ENCODE measurements around the gene TEPSIN.

Gene TEPSIN

GRCh38 chr17:81270279-81270678 lies 31.4 kb upstream of the TEPSIN start:
- Histone ChIP-seq H3K36me3 (ENCODE audit: control insufficient read depth, insufficient read depth, low read length) (peaks cover 68% of the 10 kb centered on the region), H3K27me3 (replicated peaks; ENCODE audit: control insufficient read depth, insufficient read depth, low read length, poor library complexity, severe bottlenecking) (no peaks in the 10 kb centered on the region), H3K4me1 (ENCODE audit: control insufficient read depth, insufficient read depth, low read length, poor library complexity, severe bottlenecking) (no peaks in the 10 kb centered on the region), H3K27ac (ENCODE audit: insufficient read depth, low read length, poor library complexity, severe bottlenecking) (no peak overlapping the region), H3K9me3 (ENCODE audit: control insufficient read depth, low read length) (no peaks in the 10 kb centered on the region), H3K4me3 (ENCODE audit: insufficient read depth, low read depth, low read length, poor library complexity, severe bottlenecking) (no peak overlapping the region)
- DNase-seq: no peak

DNA sequence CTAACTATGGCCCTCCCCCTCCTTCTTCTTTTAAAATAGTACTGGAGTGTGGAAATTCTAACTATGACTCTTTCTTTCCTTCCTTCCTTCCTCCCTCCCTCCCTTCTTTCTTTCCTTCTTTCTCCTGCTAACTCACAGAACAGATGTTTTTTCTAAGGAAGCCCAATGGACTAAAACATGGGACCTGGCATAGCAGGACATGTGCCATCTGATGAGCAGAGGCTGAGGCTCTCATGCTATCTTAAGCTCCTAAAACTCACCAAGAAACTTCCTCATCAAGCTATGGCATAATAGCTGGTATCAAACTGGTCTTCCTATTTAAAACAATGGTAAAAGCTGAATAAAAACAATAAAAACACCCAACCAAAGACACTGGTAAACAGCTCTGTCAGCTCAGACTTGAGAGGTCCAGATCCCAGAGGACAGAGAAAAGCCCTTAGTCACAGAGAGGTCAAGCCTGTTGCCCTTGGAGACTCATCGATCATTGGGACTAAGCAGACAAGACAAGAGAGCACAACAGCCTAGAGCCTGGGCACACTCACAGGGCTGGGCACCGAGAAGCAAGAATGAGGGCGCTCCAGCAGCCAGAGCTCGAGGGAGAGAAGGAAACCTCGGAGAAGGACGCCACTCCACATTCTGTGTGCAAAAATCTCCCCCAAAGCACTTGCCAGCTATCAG lies 28.7 kb upstream of the TEPSIN start:
- Histone ChIP-seq H3K27me3 (replicated peaks; ENCODE audit: control insufficient read depth, insufficient read depth, low read length, poor library complexity, severe bottlenecking) (no peaks in the 10 kb centered on the region), H3K4me1 (ENCODE audit: control insufficient read depth, insufficient read depth, low read length, poor library complexity, severe bottlenecking) (no peaks in the 10 kb centered on the region), H3K27ac (ENCODE audit: insufficient read depth, low read length, poor library complexity, severe bottlenecking) (no peak overlapping the region), H3K36me3 (ENCODE audit: control insufficient read depth, insufficient read depth, low read length) (peaks cover 62% of the 10 kb centered on the region), H3K4me3 (ENCODE audit: insufficient read depth, low read depth, low read length, poor library complexity, severe bottlenecking) (no peak overlapping the region), H3K9me3 (ENCODE audit: control insufficient read depth, low read length) (no peaks in the 10 kb centered on the region)
- no peak for DNase-seq

DNA sequence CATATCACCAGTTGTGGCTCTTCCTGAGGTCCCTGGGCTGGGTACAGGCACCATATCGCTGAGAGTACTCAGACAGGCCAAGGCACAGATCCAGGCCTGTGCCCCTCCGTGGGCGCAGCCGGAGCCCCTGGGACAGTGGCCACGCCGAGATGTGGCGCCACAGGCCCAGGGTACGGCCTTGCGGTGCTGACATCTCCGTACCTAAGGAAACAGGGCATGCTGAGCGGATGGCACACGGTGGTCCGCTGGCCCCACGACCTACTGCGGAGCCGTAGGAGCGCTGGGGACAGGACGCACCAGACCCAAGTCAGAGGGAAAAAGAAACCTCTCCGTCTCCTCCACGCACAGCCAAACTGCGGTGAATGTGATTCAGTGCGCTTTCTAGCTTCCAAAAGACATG lies 26.7 kb upstream of the TEPSIN start:
- Histone ChIP-seq H3K36me3 (ENCODE audit: control insufficient read depth, insufficient read depth, low read length) (peaks cover 73% of the 10 kb centered on the region), H3K4me1 (ENCODE audit: control insufficient read depth, insufficient read depth, low read length, poor library complexity, severe bottlenecking) (no peaks in the 10 kb centered on the region), H3K9me3 (ENCODE audit: control insufficient read depth, low read length) (no peaks in the 10 kb centered on the region), H3K4me3 (ENCODE audit: insufficient read depth, low read depth, low read length, poor library complexity, severe bottlenecking) (no peak overlapping the region), H3K27ac (ENCODE audit: insufficient read depth, low read length, poor library complexity, severe bottlenecking) (no peak overlapping the region), H3K27me3 (replicated peaks; ENCODE audit: control insufficient read depth, insufficient read depth, low read length, poor library complexity, severe bottlenecking) (no peaks in the 10 kb centered on the region)
- no peak for DNase-seq

DNA sequence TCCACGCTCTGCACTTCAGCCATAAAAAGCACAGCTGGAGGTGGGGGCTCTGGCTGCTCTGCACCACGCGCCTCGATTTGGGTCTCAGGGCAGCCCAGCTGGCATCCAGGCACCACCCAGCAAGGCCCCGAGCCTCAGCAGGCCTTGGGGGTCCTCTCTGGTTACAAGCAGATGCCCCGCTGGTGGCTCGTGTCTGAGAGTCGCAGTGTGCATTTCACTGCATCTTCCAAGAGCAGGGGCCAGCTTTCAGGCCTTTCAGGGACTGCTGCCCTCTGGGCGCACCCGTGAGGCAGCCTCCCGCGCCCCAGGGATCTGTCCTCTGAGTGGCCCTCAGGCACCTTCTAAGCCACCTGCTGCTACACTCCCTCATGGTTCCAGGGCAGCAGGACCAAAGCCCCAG lies 25.8 kb upstream of the TEPSIN start:
- no peaks in the 10 kb centered on the region for H3K9me3 ChIP-seq (ENCODE audit: control insufficient read depth, low read length)
- H3K27ac ChIP-seq (ENCODE audit: insufficient read depth, low read length, poor library complexity, severe bottlenecking): no peak overlapping the region
- H3K4me3 ChIP-seq (ENCODE audit: insufficient read depth, low read depth, low read length, poor library complexity, severe bottlenecking): no peak overlapping the region
- H3K27me3 ChIP-seq (replicated peaks; ENCODE audit: control insufficient read depth, insufficient read depth, low read length, poor library complexity, severe bottlenecking): no peaks in the 10 kb centered on the region
- no peak for DNase-seq
- H3K36me3 ChIP-seq (ENCODE audit: control insufficient read depth, insufficient read depth, low read length): peaks cover 75% of the 10 kb centered on the region
- H3K4me1 ChIP-seq (ENCODE audit: control insufficient read depth, insufficient read depth, low read length, poor library complexity, severe bottlenecking): no peaks in the 10 kb centered on the region

DNA sequence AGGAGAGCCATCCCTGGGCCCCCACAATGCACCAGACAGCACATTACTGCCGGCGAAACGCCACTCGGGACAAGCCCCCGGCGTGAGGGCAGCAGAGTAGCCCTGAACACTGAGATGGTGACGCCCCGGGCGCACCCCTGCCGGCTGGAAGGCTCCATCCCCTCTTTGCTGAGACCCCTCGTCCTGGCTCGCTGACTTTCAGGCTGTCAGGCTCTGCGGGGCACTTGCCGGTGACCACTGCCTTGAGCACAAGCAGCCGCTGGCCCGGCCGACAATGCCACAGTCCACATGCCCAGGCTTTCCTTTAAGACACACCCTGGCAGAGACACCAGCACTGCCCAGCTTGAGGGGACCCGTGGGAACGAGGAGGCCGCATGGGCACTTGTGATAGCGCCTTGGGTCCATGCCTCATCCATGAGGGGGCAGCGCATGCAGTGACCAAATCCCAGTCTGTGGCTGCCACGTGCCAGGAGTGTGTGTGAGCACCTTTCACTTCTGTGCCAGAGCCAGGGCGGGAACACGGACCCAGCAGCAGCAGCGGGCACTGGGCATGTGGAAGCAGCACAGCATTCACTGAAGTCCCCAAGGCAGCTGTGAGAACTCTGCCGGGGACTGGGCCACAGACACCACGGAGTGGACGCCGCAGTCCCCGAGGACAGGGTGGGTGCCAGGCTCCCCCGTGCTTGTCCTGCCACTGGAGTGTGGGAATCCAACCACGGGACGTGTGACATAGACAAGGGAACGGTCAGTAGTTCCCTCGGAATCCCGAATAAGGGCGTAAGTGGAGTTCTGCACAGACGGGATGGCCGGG lies 24.7 kb upstream of the TEPSIN start:
- peaks cover 77% of the 10 kb centered on the region for H3K36me3 ChIP-seq (ENCODE audit: control insufficient read depth, insufficient read depth, low read length)

DNA sequence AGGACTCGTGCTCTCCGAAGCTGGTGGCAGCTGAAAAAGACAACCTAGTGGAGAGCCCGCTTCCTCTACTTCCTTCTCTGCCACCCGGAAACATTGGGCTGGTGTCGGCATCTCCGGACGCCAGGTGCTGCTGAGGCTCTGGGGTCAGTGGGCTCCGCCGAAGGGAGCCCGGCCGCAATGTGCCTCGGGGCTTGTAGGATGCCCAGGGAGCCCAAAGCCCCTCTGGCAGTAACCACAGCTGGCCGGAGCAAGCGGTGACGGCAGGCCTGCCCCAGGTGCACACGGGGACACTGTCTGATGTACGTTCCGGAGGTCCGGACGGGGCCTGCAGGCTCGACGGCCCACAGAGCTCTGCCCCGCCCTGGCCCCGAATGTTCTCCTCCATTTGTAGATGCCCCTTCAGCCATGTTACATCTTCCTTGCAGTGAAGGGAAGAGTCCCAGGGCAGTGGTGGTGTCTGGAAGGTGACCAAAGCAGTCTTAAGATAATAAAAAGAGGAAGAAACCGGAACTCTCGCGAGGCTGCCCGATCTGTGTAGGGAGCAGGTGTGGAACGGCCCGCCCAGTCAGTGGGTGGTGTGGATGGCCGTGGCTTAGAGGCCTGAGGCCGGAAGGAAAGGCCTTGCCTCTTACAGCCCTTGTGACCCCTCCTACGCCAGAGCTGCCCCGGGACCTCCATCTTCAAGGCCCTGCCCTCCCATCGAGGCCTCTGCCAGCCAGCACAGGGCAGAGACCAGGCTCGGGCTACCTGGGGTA lies 22.9 kb upstream of the TEPSIN start:
- Histone ChIP-seq H3K4me1 (ENCODE audit: control insufficient read depth, insufficient read depth, low read length, poor library complexity, severe bottlenecking) (no peaks in the 10 kb centered on the region), H3K4me3 (ENCODE audit: insufficient read depth, low read depth, low read length, poor library complexity, severe bottlenecking) (no peak overlapping the region), H3K27me3 (replicated peaks; ENCODE audit: control insufficient read depth, insufficient read depth, low read length, poor library complexity, severe bottlenecking) (no peaks in the 10 kb centered on the region), H3K27ac (ENCODE audit: insufficient read depth, low read length, poor library complexity, severe bottlenecking) (no peak overlapping the region), H3K36me3 (ENCODE audit: control insufficient read depth, insufficient read depth, low read length) (peaks cover 84% of the 10 kb centered on the region), H3K9me3 (ENCODE audit: control insufficient read depth, low read length) (no peaks in the 10 kb centered on the region)
- DNase-seq: no peak

More for the DNA sequence above, 24.7 kb upstream of the TEPSIN start:
- H3K9me3 ChIP-seq (ENCODE audit: control insufficient read depth, low read length): no peaks in the 10 kb centered on the region
- no peak for DNase-seq
- H3K4me3 ChIP-seq (ENCODE audit: insufficient read depth, low read depth, low read length, poor library complexity, severe bottlenecking): no peak overlapping the region
- no peaks in the 10 kb centered on the region for H3K27me3 ChIP-seq (replicated peaks; ENCODE audit: control insufficient read depth, insufficient read depth, low read length, poor library complexity, severe bottlenecking)
- no peaks in the 10 kb centered on the region for H3K4me1 ChIP-seq (ENCODE audit: control insufficient read depth, insufficient read depth, low read length, poor library complexity, severe bottlenecking)
- no peak overlapping the region for H3K27ac ChIP-seq (ENCODE audit: insufficient read depth, low read length, poor library complexity, severe bottlenecking)

GRCh38 chr17:81261096-81261495 lies 22.2 kb upstream of the TEPSIN start:
- no peak for DNase-seq
- H3K36me3 ChIP-seq (ENCODE audit: control insufficient read depth, insufficient read depth, low read length): peaks cover 82% of the 10 kb centered on the region
- H3K4me3 ChIP-seq (ENCODE audit: insufficient read depth, low read depth, low read length, poor library complexity, severe bottlenecking): no peak overlapping the region
- H3K9me3 ChIP-seq (ENCODE audit: control insufficient read depth, low read length): no peaks in the 10 kb centered on the region
- no peaks in the 10 kb centered on the region for H3K4me1 ChIP-seq (ENCODE audit: control insufficient read depth, insufficient read depth, low read length, poor library complexity, severe bottlenecking)
- H3K27ac ChIP-seq (ENCODE audit: insufficient read depth, low read length, poor library complexity, severe bottlenecking): no peak overlapping the region
- H3K27me3 ChIP-seq (replicated peaks; ENCODE audit: control insufficient read depth, insufficient read depth, low read length, poor library complexity, severe bottlenecking): no peaks in the 10 kb centered on the region

GRCh38 chr17:81260641-81261040 lies 21.8 kb upstream of the TEPSIN start:
- no peak for DNase-seq
- Histone ChIP-seq H3K9me3 (ENCODE audit: control insufficient read depth, low read length) (no peaks in the 10 kb centered on the region), H3K36me3 (ENCODE audit: control insufficient read depth, insufficient read depth, low read length) (peaks cover 78% of the 10 kb centered on the region), H3K4me3 (ENCODE audit: insufficient read depth, low read depth, low read length, poor library complexity, severe bottlenecking) (no peak overlapping the region), H3K27ac (ENCODE audit: insufficient read depth, low read length, poor library complexity, severe bottlenecking) (no peak overlapping the region), H3K27me3 (replicated peaks; ENCODE audit: control insufficient read depth, insufficient read depth, low read length, poor library complexity, severe bottlenecking) (no peaks in the 10 kb centered on the region), H3K4me1 (ENCODE audit: control insufficient read depth, insufficient read depth, low read length, poor library complexity, severe bottlenecking) (no peaks in the 10 kb centered on the region)

GRCh38 chr17:81260171-81260570 lies 21.3 kb upstream of the TEPSIN start:
- H3K27me3 ChIP-seq (replicated peaks; ENCODE audit: control insufficient read depth, insufficient read depth, low read length, poor library complexity, severe bottlenecking): no peaks in the 10 kb centered on the region
- H3K27ac ChIP-seq (ENCODE audit: insufficient read depth, low read length, poor library complexity, severe bottlenecking): no peak overlapping the region
- DNase-seq: no peak
- peaks cover 74% of the 10 kb centered on the region for H3K36me3 ChIP-seq (ENCODE audit: control insufficient read depth, insufficient read depth, low read length)
- no peaks in the 10 kb centered on the region for H3K4me1 ChIP-seq (ENCODE audit: control insufficient read depth, insufficient read depth, low read length, poor library complexity, severe bottlenecking)
- no peak overlapping the region for H3K4me3 ChIP-seq (ENCODE audit: insufficient read depth, low read depth, low read length, poor library complexity, severe bottlenecking)
- no peaks in the 10 kb centered on the region for H3K9me3 ChIP-seq (ENCODE audit: control insufficient read depth, low read length)
